K562 (cell line): Measurements from ENCODE around the gene AGT.

Experiments
- CTCF ChIP-seq, 3 experiments: IDR thresholded peaks in 2 of 3; conservative IDR thresholded peaks in 1 of 3; 2 replicates each; pipeline ENCODE4 v1.5.1; 2011 to 2012; ENCODE audit warnings: low read length in 3 of 3, mild to moderate bottlenecking in 3 of 3, control low read depth in 2 of 3, improper control_type of control experiment in 1 of 3, inconsistent platforms in 1 of 3, low read depth in 1 of 3, mixed read lengths in 1 of 3, moderate library complexity in 1 of 3; ENCODE audit not compliant: insufficient read depth in 2 of 3
- HDAC1 ChIP-seq, 2 experiments: fragments of 450-650 bp; IDR thresholded peaks; 2 replicates each; pipeline ENCODE4 v1.6.1; 2016 to 2017; ENCODE audit warnings: inconsistent platforms in 1 of 2, mild to moderate bottlenecking in 1 of 2, moderate library complexity in 1 of 2
- SMARCA4 ChIP-seq: fragments of 450-650 bp; IDR thresholded peaks from 2 replicates; pipeline ENCODE4 v1.6.1; 2016
- SRF ChIP-seq, 2 experiments: fragments of 250-450, 450-650 bp in 1 of 2; sonication (Bioruptor Pico) in 1 of 2; sonication (generic) in 1 of 2; formaldehyde crosslinking; IDR thresholded peaks; 2 replicates each; pipeline versions ENCODE4 v1.5.0 to v1.5.1; 2020 to 2022; ENCODE audit warnings: mild to moderate bottlenecking in 1 of 2, missing genetic modification reagents in 1 of 2
- STAT6 ChIP-seq: sonication (generic); formaldehyde crosslinking; IDR thresholded peaks from 2 replicates; pipeline ENCODE4 v1.8.1; 2023; ENCODE audit warnings: mild to moderate bottlenecking, missing genetic modification reagents
- XRCC4 ChIP-seq: IDR thresholded peaks from one replicate; pipeline ENCODE4 v1.6.1; 2011; ENCODE audit not compliant: insufficient read depth, insufficient read length; ENCODE audit errors: extremely low read depth
- YY1 ChIP-seq, 3 experiments: IDR thresholded peaks; 2 replicates each; pipeline ENCODE4 v1.6.1; 2011; ENCODE audit warnings: low read length in 2 of 3, mild to moderate bottlenecking in 2 of 3, moderate library complexity in 2 of 3, borderline replicate concordance in 1 of 3, control low read depth in 1 of 3, low read depth in 1 of 3; ENCODE audit not compliant: insufficient read depth in 3 of 3, insufficient replicate concordance in 2 of 3, control insufficient read depth in 1 of 3, insufficient read length in 1 of 3; ENCODE audit errors: extremely low read depth in 1 of 3
- ZNF592 ChIP-seq: fragments of 450-650 bp; IDR thresholded peaks from 2 replicates; pipeline ENCODE4 v1.6.1; 2017; ENCODE audit warnings: antibody characterized with exemption, mild to moderate bottlenecking

GRCh38 chr1:230750986-230751625 is 37.2 kb upstream of the AGT start:
- TF ChIP-seq CTCF (IDR thresholded peaks at IDR 0.05 in 2 of 3, conservative IDR thresholded peaks at IDR 0.05 in 1 of 3; ENCODE audit: insufficient read depth in 2 of 3, low read depth in 1 of 3, low read length in 3 of 3) = no peak
- no peak for TF ChIP-seq HDAC1 (IDR thresholded peaks at IDR 0.05)
- no peak for TF ChIP-seq XRCC4
- TF ChIP-seq ZNF592 = no peak
- no peak for TF ChIP-seq SRF (CRISPR knock-in tag; IDR thresholded peaks at IDR 0.05)
- TF ChIP-seq YY1 (IDR thresholded peaks at IDR 0.05; ENCODE audit: borderline replicate concordance in 1 of 3, control insufficient read depth in 1 of 3, extremely low read depth in 1 of 3, insufficient read depth in 3 of 3, insufficient read length in 1 of 3, insufficient replicate concordance in 2 of 3, low read depth in 1 of 3, low read length in 2 of 3) = no peak
- TF ChIP-seq STAT6 (CRISPR knock-in tag) = no peak
- TF ChIP-seq SMARCA4 = no peak
